ENCODE measurements around the gene RUNX1. TPM values are rescaled to one million over a fixed set of nuclear protein-coding genes. Genes with fewer than 3 reads are reported as not detected.

The RUNX1 gene
- total and polyA plus RNA-seq, 2 of the 13 experiments (the other 11 are each of a cell fraction or from before 2014, with no cell fraction given) = 5.4 to 6.4 TPM

- TF ChIP-seq CEBPZ (IDR thresholded peaks at IDR 0.05; ENCODE audit: low read length) (no peak), ZFP82 (CRISPR knock-in tag; IDR thresholded peaks at IDR 0.05; ENCODE audit: borderline replicate concordance) (no peak), ZNF558 (CRISPR knock-in tag; IDR thresholded peaks at IDR 0.05; ENCODE audit: borderline replicate concordance) (0 out of 2 replicates have a peak, but pooled peaks have one; percentile 39), MEIS1 (CRISPR knock-in tag; IDR thresholded peaks at IDR 0.05; ENCODE audit: borderline replicate concordance) (no peak), TRIM22 (IDR thresholded peaks at IDR 0.05) (no peak), ZNF672 (CRISPR knock-in tag; IDR thresholded peaks at IDR 0.05) (no peak), GFI1 (CRISPR knock-in tag; IDR thresholded peaks at IDR 0.05; ENCODE audit: borderline replicate concordance) (peak; percentile 56; the same call in 1 of the 2 replicates), ZNF354B (CRISPR knock-in tag; IDR thresholded peaks at IDR 0.05) (no peak), NFYB (CRISPR knock-in tag; IDR thresholded peaks at IDR 0.05) (no peak), HIVEP1 (CRISPR knock-in tag; IDR thresholded peaks at IDR 0.05) (no peak), NR2C2 (CRISPR knock-in tag; IDR thresholded peaks at IDR 0.05; ENCODE audit: borderline replicate concordance) (peak; percentile 90), ZNF775 (CRISPR knock-in tag; IDR thresholded peaks at IDR 0.05; ENCODE audit: borderline replicate concordance) (no peak), KLF15 (CRISPR knock-in tag; IDR thresholded peaks at IDR 0.05; ENCODE audit: borderline replicate concordance) (no peak), STAT5B (CRISPR knock-in tag; IDR thresholded peaks at IDR 0.05) (no peak), ZBTB8A (CRISPR knock-in tag; IDR thresholded peaks at IDR 0.05; ENCODE audit: borderline replicate concordance, low read depth) (no peak), ZBED4 (CRISPR knock-in tag; IDR thresholded peaks at IDR 0.05; ENCODE audit: borderline replicate concordance) (peak; percentile 73; the same call in 1 of the 2 replicates), NFYC (CRISPR knock-in tag; IDR thresholded peaks at IDR 0.05) (no peak), FOXA3 (CRISPR knock-in tag; IDR thresholded peaks at IDR 0.05) (0 out of 2 replicates have a peak, but pooled peaks have one; percentile 37), RARA (CRISPR knock-in tag; IDR thresholded peaks at IDR 0.05) (no peak; the same call in 1 of the 2 replicates), ZNF720 (CRISPR knock-in tag; IDR thresholded peaks at IDR 0.05) (0 out of 2 replicates have a peak, but pooled peaks have one; percentile 39), GLI4 (CRISPR knock-in tag; IDR thresholded peaks at IDR 0.05; ENCODE audit: borderline replicate concordance) (no peak), POLR2G (IDR thresholded peaks at IDR 0.05; ENCODE audit: low read depth, low read length) (0 out of 2 replicates have a peak, but pooled peaks have one; percentile 38)
Observed at GRCh38 chr21:34745557-34746255, 303.4 kb downstream of the RUNX1 start (continued).

Data from HepG2 (cell line).